DMS114 treated with DMSO at 0.1 percent for 48 hours (cell line): ENCODE measurements around the gene DHODH.
"Not testable (repeated sequence)": the region's sequence is repeated elsewhere in the genome, so short reads cannot be mapped to it uniquely, and the experiment has no call there.

ENCODE experiments used
- DNase-seq: peaks from one replicate; lab custom pipeline; 2025; ENCODE audit not compliant: unreplicated experiment; lab: John Stamatoyannopoulos, UW

The DHODH gene

DNA sequence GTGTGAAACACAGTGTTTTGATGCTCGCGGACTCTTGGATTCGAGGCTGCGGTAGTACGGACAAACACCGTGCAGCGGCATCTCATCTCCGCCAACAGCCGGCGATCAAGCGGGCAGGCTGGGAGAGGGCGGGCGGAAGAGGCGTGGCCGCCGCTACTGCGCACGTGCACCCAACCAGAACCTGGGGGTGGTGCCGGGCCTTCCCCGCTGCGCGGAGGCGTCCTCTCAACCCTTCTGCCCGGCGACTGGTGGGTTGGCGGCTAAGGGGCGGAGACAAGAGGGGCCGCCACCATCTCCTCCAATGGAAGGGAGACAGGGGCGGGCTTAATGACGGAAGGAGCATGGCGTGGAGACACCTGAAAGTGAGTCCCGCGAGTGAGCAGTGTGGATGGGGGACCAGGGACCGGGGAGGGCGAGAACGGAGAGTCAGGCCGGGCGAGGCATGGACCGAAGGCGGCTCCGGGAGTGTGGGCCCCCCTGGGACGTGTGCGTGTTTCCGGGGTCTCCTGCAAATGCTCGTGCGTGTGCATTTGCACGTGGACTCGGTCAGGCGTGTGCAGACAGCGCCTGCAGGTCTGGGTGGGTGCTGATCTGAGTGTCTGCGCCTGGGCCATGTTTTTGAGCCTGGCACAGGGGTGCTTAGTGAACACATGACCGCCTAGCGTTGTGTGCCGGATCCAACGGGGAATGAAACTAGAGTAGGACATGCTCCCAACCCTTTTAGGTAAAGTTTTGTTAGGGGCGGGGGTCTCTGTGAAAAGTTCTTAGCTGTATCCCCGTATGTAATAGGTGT lies at the start of gene DHODH:
TSS of gene DHODH (plus strand) at position 321 of the 793 bp plus-strand sequence. CDS start at position 342, 21 bp downstream.
- peak; percentile 99 for DNase-seq

GRCh38 chr16:71961066-71962039 lies 47.2 kb upstream of the DHODH start:
- peak; percentile 75 for DNase-seq

GRCh38 chr16:71963125-71963875 lies 45.2 kb upstream of the DHODH start:
- DNase-seq, result no peak

DNA sequence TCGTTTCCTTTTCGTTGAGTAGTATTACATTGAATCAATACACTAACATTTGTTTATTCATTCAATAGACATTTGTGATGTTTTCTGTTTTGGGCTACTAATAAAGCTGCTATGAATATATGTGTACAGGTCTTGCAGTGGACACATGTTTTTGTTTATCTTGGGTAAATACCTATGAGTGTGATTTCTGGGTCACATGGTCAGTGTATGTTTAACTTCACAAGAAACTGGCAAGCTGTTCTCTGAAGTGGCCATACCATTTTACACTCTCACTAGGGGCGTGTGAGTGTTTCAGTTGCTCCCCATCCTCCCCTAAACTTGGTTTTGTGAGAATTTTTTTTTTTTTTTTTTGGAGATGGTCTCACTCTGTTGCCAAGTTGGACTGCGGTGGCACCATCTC lies 43.3 kb upstream of the DHODH start:
- no peak for DNase-seq

DNA sequence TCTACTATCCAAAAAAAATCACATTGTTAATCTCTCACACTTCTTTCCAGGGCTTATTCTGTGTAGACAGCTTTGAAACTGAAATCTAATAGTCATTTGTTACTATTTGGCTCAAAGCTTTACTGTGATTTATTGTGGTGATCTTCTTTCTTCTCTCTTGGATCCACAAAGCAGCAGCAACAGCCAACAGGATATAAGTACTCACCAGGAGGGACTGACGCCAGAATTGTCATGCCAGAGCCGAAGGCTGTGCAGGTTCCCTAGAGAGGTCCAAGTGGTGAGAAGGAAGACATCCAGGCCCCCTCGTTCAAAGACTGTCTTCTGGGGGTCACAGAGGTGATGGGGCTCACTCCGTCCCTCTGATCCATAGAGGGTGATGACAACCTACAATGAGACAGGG lies 41.6 kb upstream of the DHODH start:
- no peak for DNase-seq

GRCh38 chr16:71969353-71969752 lies 39.2 kb upstream of the DHODH start:
- no peak for DNase-seq

GRCh38 chr16:71971571-71971970 lies 37.0 kb upstream of the DHODH start:
- no peak for DNase-seq

- DNase-seq, result no peak
Measured at GRCh38 chr16:71972356-71972755, 36.2 kb upstream of the DHODH start.

DNA sequence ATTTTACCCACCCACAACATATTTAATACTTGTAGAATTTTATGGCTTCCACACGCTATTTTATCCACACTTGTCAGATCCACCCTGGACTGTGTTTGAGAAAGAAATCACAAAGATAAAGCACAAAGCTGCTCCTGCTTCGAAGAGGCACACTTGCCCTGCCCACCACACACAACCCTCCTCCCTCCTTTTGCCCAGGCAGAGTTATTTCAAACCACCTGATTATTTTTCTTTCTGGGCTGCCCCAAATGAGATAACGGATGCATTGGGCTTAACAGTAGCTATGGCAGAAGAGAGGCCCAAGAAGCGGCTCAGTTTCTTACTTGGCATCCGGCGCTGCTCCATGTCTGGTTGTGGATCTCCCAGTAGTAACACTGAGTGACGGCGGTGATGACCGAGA lies 35.5 kb upstream of the DHODH start:
- DNase-seq, result no peak

GRCh38 chr16:71974068-71974818 lies 34.3 kb upstream of the DHODH start:
- DNase-seq, result no peak

- DNase-seq, result no peak
Measured at GRCh38 chr16:71985262-71985974, 23.1 kb upstream of the DHODH start.

DNA sequence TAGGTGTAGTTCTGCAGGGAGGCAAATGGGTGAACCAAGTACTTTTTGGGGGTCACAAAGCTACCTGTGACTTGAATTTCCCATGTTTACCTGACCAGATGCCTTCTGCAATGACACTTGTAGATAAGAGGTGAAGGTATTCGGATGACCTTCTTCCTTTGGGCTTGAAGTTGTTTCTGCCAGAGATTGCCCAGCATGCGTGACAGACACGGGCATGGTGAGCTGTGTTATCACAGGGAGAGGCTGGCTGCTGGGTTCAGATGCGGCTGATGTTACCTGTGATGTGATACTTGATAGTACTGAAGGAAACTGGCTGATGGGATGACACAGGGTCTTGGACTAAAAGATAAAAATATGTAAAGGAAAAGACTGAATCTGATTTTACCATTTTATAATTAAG lies 22.4 kb upstream of the DHODH start:
- DNase-seq, result no peak

DNA sequence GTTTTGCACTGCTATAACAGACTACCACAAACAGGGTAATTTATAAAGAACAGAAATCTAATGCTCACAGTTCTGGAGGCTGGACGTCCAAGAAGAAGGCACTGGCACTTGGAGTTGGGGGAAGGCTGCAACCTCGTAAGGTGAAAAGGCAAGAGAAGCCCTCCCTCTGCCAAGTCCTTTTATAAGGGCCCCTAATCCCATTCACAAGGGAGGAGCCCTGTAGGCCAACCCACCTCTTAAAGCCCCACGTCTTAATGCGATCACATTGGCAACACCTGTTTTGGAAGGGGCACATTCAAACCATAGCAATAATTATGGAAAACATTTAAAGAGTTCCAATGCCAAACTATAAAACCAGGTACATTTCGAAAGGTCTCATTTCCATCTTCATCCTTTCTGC lies 13.5 kb upstream of the DHODH start:
- DNase-seq, result no peak

DNA sequence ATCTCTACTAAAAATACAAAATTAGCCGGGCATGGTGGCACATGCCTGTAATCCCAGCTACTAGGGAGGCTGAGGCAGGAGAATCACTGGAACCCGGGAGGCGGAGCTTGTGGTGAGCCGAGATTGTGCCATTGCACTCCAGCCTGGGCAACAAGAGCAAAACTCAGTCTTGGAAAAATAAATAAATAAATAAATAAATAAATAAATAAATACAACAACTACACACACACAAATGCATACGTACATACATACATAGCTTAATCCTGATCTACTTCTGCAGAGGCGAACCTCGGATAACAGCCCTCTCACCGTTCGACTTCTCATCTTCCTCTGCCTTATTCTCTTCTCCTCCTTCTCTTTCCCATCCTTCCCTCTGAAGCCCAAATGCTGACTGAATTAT lies 11.0 kb upstream of the DHODH start:
- DNase-seq, result not testable (repeated sequence)

DNA sequence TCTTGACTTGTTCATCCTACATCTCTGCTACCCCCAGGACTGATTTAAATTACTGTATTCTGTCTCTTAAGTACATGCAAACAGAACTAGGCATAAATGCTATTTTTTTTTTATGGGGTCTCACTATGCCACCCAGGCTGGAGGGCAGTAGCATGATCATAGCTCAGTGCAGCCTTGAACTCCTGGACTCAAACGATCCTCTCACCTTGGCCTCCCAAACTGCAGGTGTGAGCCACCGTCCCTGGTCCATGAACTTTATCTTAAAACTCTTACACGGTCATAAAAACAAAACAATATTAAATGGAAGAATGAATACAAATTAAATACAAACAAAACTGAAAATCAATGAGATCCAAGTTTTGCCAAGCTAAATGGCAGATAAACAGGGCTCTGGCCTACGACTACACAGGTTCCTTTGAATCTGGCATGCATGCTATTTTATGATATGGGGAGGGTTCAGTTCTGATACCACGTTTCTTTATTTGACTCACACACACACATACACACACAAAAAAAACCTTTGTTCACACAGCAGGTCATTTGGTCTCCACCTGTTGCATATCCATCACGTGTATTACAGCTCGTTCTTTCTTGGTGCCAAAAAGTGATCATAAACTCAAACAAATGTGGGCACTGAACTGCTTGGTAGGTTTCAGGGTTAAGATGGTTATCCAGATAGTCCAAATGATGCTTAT lies 7.2 kb upstream of the DHODH start:
- DNase-seq, result no peak

- no peak for DNase-seq
Measured at GRCh38 chr16:72002619-72003018, 5.9 kb upstream of the DHODH start.

DNA sequence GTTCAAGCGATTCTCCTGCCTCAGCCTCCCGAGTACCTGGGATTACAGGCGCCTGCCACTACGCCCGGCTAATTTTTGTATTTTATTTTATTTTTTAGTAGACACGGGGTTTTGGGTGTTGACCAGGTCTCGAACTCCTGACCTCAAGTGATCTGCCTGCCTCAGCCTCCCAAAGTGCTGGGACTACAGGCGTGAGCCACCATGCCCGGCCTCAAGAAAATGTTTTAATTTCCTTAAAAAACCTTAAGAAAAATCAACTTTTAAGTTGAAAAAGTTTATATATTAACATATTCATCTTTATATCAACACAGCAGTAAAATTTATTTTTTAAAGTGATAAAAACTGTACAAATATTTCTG lies 500 bp upstream of the DHODH start:
- DNase-seq, result not testable (repeated sequence)

- no peak for DNase-seq
Measured at GRCh38 chr16:72009779-72010178, 1.2 kb downstream of the DHODH start.

DNA sequence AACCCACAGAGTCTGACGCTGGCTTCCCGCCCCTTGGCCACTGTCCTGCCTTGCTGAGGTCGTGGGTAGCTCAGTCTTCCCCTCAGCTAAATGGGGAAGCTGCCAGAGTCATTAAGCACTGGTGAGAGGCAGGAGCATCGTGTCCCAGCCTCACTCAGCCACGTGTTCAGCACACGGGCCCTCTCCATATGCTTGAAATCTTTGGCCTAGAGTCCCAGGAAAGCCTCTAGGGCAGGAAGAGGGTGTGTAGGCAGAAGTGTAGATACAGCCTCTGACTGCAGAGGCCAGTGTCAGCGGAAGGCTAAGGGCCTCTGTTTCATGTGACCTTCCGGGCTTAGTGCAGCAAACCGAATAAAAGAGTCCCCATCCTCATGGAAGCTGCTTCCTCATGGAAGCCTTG lies 4.1 kb downstream of the DHODH start:
- no peak for DNase-seq
